Transverse colon (tissue), 4 donors: ENCODE data around the gene DNAH12. TPM values are rescaled to one million over a fixed set of nuclear protein-coding genes. Genes with fewer than 3 reads are reported as not detected.
"Not testable (repeated sequence)": the region's sequence is repeated elsewhere in the genome, so short reads cannot be mapped to it uniquely, and the experiment has no call there.

Source experiments
- DNase-seq: peaks from one replicate; pipeline ENCODE4 v3.0.0-alpha.2; 2019
- H3K27ac ChIP-seq, 4 donors: fragments of 200-600 bp; sonication (generic); 2 replicates each; pipeline ENCODE4 v1.5.1; 2016 to 2018; ENCODE audit warnings: inconsistent platforms in 4 of 4
- H3K27me3 ChIP-seq: fragments of 200-600 bp; sonication (generic); 2 replicates; pipeline ENCODE4 v1.5.1; 2017; ENCODE audit warnings: inconsistent platforms
- H3K36me3 ChIP-seq, 4 donors: fragments of 200-600 bp; sonication (generic); 2 replicates each; pipeline ENCODE4 v1.5.1; 2017 to 2019; ENCODE audit warnings: inconsistent platforms in 4 of 4
- H3K4me1 ChIP-seq, 4 donors: fragments of 200-600 bp; sonication (generic); 2 replicates each; pipeline ENCODE4 v1.5.1; 2017 to 2020; ENCODE audit warnings: inconsistent platforms in 4 of 4
- H3K4me3 ChIP-seq, 4 donors: fragments of 200-600 bp; sonication (generic); 1 replicate in 1 of 4; 2 replicates in 3 of 4; pipeline versions ENCODE4 v1.5.1 to v1.6.1; 2017 to 2019; ENCODE audit warnings: inconsistent platforms in 4 of 4
- H3K9me3 ChIP-seq, 2 donors: fragments of 200-600 bp; sonication (generic); 2 replicates each; pipeline ENCODE4 v1.5.1; 2017 to 2019; ENCODE audit warnings: inconsistent platforms in 2 of 2
- EP300 ChIP-seq: sonication (generic); formaldehyde crosslinking; IDR thresholded peaks from one replicate; pipeline ENCODE4 v1.6.1; 2017; ENCODE audit warnings: antibody characterized with exemption, low read depth
- POLR2A ChIP-seq: fragments of 450-650 bp; IDR thresholded peaks from one replicate; pipeline ENCODE4 v1.6.1; 2016; ENCODE audit warnings: antibody characterized with exemption, mild to moderate bottlenecking, moderate library complexity
- POLR2AphosphoS5 ChIP-seq, 3 donors: sonication (generic); formaldehyde crosslinking; IDR thresholded peaks; one replicate each; pipeline ENCODE4 v1.6.1; 2016; ENCODE audit warnings: antibody characterized with exemption in 3 of 3
- WGBS, 2 donors: methylation state at CpG; one replicate each; pipeline ENCODE4 v1.1.5; 2018; ENCODE audit warnings: low coverage in 1 of 2; 5-methylcytosine and 5-hydroxymethylcytosine counted together
- in situ Hi-C, 4 donors: fragments of 200-750 bp; cut with MboI; loops; one replicate each; pipeline versions ENCODE4 v1.15.0 to v1.15.1; 2017; ENCODE audit warnings: low sequenced_read_pairs in 3 of 4, low pct_ligation_motif_present in 1 of 4, low pct_unique_long_range_greater_than_20kb in 1 of 4
- intact Hi-C: fragments of 100-400 bp; cut with DNase I; formaldehyde crosslinking; loops from one replicate; pipeline ENCODE4 v1.15.1; 2023; ENCODE audit warnings: low total_unique reads
- total RNA-seq, 4 donors: library from RNA; depleted of rRNA; stranded (reverse); fragments of >200 nt; gene quantifications; one replicate each; pipeline ENCODE4 v1.1.0, GENCODE V29; 2016
- TF ChIP-seq, protein P1 (sequence below), 5 experiments: fragments of 200-600 bp in 3 of 5; fragments of 450-650 bp in 2 of 5; sonication (generic) in 3 of 5; IDR thresholded peaks; 1 replicate in 2 of 5; 2 replicates in 3 of 5; pipeline ENCODE4 v1.5.1; 2016 to 2017; ENCODE audit warnings: antibody characterized with exemption in 5 of 5, inconsistent platforms in 3 of 5, mild to moderate bottlenecking in 2 of 5, moderate library complexity in 1 of 5

DNAH12 gene
- total RNA-seq, 4 donors from 2014 or later = not detected

DNA sequence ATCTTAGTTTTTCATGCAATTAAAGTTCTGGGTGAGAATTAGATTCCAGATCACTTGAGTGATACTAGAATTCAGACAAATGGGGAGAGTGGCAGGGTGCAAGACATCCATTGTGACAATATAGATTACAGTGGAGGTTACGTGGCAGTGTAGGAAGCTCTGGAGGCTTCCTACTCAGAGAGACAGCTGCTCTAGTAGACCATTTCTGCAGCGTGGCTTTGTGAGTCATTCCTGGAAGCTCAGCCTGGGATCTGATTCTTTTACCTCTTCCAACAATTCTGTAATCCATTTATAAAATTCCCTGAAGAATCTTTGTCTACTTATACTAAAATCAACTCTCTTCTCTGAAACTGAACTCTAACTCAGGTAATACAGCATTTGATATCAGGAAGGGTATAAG lies 161.2 kb downstream of the DNAH12 start:
- 50 to 80% methylated on average over 1 to 2 of the region's 2 CpGs for WGBS, 2 donors
- Histone ChIP-seq H3K36me3 (no peaks in the 10 kb centered on the region), H3K27me3 (no peaks in the 10 kb centered on the region), H3K27ac (no peak overlapping the region), H3K4me3 (no peak overlapping the region), H3K9me3 (no peaks in the 10 kb centered on the region), H3K4me1 (no peaks in the 10 kb centered on the region)
- intact Hi-C loops = no loop called here
- DNase-seq = no peak
- no peak for TF ChIP-seq POLR2AphosphoS5 (IDR thresholded peaks at IDR 0.05)
- no peak for TF ChIP-seq EP300
- TF ChIP-seq POLR2A = no peak
- TF ChIP-seq, protein P1, sequence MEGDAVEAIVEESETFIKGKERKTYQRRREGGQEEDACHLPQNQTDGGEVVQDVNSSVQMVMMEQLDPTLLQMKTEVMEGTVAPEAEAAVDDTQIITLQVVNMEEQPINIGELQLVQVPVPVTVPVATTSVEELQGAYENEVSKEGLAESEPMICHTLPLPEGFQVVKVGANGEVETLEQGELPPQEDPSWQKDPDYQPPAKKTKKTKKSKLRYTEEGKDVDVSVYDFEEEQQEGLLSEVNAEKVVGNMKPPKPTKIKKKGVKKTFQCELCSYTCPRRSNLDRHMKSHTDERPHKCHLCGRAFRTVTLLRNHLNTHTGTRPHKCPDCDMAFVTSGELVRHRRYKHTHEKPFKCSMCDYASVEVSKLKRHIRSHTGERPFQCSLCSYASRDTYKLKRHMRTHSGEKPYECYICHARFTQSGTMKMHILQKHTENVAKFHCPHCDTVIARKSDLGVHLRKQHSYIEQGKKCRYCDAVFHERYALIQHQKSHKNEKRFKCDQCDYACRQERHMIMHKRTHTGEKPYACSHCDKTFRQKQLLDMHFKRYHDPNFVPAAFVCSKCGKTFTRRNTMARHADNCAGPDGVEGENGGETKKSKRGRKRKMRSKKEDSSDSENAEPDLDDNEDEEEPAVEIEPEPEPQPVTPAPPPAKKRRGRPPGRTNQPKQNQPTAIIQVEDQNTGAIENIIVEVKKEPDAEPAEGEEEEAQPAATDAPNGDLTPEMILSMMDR (IDR thresholded peaks at IDR 0.05) = no peak
- in situ Hi-C loops = no loop called here

DNA sequence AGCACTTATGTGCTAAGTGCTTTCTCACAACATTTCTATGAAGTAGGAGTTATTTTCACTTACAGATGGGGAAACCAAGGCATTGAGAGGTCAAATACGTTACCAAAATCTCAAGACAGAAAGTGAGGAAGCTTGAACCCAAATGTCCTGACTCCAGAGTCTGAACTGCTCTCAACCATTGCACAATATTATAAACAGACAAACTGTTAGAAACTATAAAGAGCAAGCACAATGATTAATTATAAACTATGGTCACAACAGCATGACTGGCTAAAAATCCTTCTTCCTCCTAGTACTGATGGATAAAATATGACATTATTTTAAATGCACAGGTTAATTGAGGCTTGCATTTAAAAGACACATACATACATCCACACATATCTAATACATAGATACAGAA lies 173.8 kb downstream of the DNAH12 start:
- H3K27ac ChIP-seq = no peak overlapping the region
- DNase-seq = no peak
- intact Hi-C loops (no loop called here), in situ Hi-C loops (no loop called here)
- no peaks in the 10 kb centered on the region for H3K36me3 ChIP-seq
- H3K4me3 ChIP-seq = no peak overlapping the region
- H3K27me3 ChIP-seq = no peaks in the 10 kb centered on the region
- 44 to 67% methylated on average over 1 of the region's 1 CpG for WGBS, 2 donors
- TF ChIP-seq EP300 = no peak
- TF ChIP-seq POLR2AphosphoS5 (IDR thresholded peaks at IDR 0.05) = no peak
- no peak for TF ChIP-seq POLR2A
- TF ChIP-seq, protein P1 (IDR thresholded peaks at IDR 0.05) = no peak
- H3K9me3 ChIP-seq = peaks cover 0 to 6% of the 10 kb centered on the region in 2 donors
- H3K4me1 ChIP-seq = no peaks in the 10 kb centered on the region

DNA sequence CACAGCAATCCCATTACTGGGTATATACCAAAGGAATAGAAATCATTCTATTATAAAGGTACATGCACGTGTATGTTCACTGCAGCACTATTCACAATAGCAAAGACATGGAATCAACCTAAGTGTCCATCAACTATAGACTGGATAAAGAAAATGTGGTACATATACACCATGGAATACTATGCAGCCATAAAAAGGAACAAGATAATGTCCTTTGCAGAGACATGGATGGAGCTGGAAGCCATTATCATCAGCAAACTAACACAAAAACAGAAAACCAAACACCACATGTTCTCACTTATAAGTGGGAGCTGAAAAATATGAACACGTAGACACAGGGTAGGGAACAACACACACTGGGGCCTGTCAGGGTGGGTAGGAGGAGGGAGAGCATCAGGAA lies 179.1 kb downstream of the DNAH12 start:
- H3K4me1 ChIP-seq, intact Hi-C loops, H3K9me3 ChIP-seq, H3K4me3 ChIP-seq, DNase-seq, H3K27me3 ChIP-seq, in situ Hi-C loops, H3K36me3 ChIP-seq, H3K27ac ChIP-seq: not testable (repeated sequence)
- 83 to 100% methylated on average over 2 of the region's 2 CpGs for WGBS, 2 donors

DNA sequence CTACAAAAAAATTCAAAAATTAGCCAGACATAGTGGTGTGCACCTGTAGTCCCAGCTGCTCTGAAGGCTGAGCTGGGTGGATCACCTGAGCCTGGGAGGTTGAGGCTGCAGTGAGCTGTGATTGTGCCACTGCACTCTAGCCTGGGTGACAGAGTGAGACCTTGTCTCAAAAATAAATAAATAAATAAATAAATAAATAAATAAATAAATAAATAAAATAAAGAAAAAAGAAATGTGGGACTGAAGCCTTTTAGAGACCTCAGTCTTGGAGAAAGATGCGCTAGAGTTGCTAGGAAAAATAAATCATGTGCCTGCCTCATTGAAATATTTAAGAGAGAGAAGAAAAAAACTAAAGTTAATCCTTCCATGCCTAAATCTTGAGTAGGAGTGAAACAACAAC lies 187.9 kb downstream of the DNAH12 start:
- H3K27ac ChIP-seq, DNase-seq, in situ Hi-C loops, H3K4me1 ChIP-seq, H3K9me3 ChIP-seq, intact Hi-C loops, H3K36me3 ChIP-seq, H3K4me3 ChIP-seq, H3K27me3 ChIP-seq: not testable (repeated sequence)
- 96 to 100% methylated on average over 1 of the region's 1 CpG for WGBS, 2 donors

DNA sequence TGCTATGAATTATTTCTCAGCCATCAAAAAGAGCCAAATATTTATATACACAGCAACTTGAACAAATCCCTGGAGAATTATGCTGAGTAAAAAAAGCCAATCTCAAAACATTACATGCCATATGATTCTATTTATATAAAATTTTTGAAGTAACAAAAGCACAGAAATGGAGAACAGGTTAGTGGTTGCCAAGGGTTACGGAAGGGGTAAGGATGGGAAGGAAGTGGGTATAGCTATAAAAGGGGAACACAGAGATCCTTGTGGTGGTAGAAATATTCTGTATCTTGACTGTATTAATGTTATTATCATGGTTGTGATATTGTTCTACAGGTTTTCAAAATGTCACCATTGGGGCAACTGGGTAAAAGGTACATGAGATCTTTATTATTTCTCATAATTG lies 189.4 kb downstream of the DNAH12 start:
- 76 to 80% methylated on average over 1 of the region's 1 CpG for WGBS, 2 donors

More for the DNA sequence above, 189.4 kb downstream of the DNAH12 start:
- DNase-seq = no peak
- TF ChIP-seq EP300 = no peak
- TF ChIP-seq, protein P1 (IDR thresholded peaks at IDR 0.05) = no peak
- no peak for TF ChIP-seq POLR2A
- no peak for TF ChIP-seq POLR2AphosphoS5 (IDR thresholded peaks at IDR 0.05)
- intact Hi-C loops = no loop called here
- H3K4me1 ChIP-seq = no peaks in the 10 kb centered on the region
- no peaks in the 10 kb centered on the region for H3K9me3 ChIP-seq
- H3K27me3 ChIP-seq = no peaks in the 10 kb centered on the region
- in situ Hi-C loops = no loop called here
- no peaks in the 10 kb centered on the region for H3K36me3 ChIP-seq
- no peak overlapping the region for H3K4me3 ChIP-seq
- no peak overlapping the region for H3K27ac ChIP-seq
